AG04450 (cell line): ENCODE measurements around the gene ADH5. TPM values are rescaled to one million over a fixed set of nuclear protein-coding genes. Genes with fewer than 3 reads are reported as not detected.
"Not testable (repeated sequence)": the region's sequence is repeated elsewhere in the genome, so short reads cannot be mapped to it uniquely, and the experiment has no call there.

Experiments used
- CTCF ChIA-PET: fragments of 300-600, 350-600 bp; formaldehyde crosslinking; extraction: SDS; loops from one replicate; lab custom pipeline; 2022; ENCODE audit warnings: antibody characterized with exemption, inconsistent platforms; lab: Charles Lee
- POLR2A ChIA-PET: fragments of 350-600 bp; formaldehyde crosslinking; extraction: SDS; loops from one replicate; lab custom pipeline; 2021; ENCODE audit warnings: antibody characterized with exemption, inconsistent platforms; lab: Yijun Ruan, JAX
- DNase-seq: peaks from one replicate; pipeline ENCODE4 v3.0.0-alpha.2; 2011; ENCODE audit warnings: low read depth, low spot score
- H3K27ac ChIP-seq: one replicate; pipeline ENCODE4 v1.5.1; 2012; ENCODE audit warnings: low read depth, low read length, control low read depth
- H3K27me3 ChIP-seq: one replicate; pipeline ENCODE4 v1.6.0; 2012; ENCODE audit warnings: low read length; ENCODE audit not compliant: control insufficient read depth, insufficient read depth
- H3K4me3 ChIP-seq: 2 replicates; pipeline ENCODE4 v1.5.1; 2011; ENCODE audit warnings: mild to moderate bottlenecking, low read depth, low read length, control low read depth
- H3K9me3 ChIP-seq: 2 replicates; pipeline ENCODE4 v1.5.1; 2012; ENCODE audit warnings: low read length; ENCODE audit not compliant: control insufficient read depth, insufficient read depth
- polyA plus RNA-seq: library from polyadenylated mRNA; depleted of rRNA; stranded (reverse); fragments of >200 nt; gene quantifications from 2 replicates; pipeline ENCODE4 v1.2.3, GENCODE V29; 2011
- TF ChIP-seq, protein P1 (sequence below): IDR thresholded peaks from 2 replicates; pipeline ENCODE4 v1.5.1; 2011; ENCODE audit warnings: low read depth, low read length, control low read depth, inconsistent platforms

Gene ADH5
- polyA plus RNA-seq, 1 experiment: 437 TPM

DNA sequence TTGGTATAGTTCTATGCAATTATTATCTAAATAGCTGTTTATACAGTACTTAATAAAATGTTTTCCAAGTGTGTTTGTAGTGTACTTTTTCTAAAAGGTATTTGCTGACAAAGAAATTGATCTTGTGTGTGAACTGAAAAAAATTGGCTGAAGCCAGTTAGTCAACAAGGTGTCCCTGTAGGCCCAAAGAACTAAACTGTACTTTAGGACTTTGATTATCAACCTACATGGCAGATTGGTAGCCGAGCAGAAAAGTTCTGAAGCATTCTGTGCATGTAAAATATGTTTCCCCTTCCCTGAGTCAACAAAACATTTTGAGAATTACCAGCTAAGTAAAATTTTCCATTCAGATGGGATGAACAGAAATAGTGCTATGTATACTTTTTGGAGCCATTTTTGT is 21.0 kb downstream of the ADH5 start:
- H3K9me3 ChIP-seq: no peaks in the 10 kb centered on the region
- no peak for DNase-seq
- H3K27ac ChIP-seq: no peak overlapping the region
- TF ChIP-seq, protein P1, sequence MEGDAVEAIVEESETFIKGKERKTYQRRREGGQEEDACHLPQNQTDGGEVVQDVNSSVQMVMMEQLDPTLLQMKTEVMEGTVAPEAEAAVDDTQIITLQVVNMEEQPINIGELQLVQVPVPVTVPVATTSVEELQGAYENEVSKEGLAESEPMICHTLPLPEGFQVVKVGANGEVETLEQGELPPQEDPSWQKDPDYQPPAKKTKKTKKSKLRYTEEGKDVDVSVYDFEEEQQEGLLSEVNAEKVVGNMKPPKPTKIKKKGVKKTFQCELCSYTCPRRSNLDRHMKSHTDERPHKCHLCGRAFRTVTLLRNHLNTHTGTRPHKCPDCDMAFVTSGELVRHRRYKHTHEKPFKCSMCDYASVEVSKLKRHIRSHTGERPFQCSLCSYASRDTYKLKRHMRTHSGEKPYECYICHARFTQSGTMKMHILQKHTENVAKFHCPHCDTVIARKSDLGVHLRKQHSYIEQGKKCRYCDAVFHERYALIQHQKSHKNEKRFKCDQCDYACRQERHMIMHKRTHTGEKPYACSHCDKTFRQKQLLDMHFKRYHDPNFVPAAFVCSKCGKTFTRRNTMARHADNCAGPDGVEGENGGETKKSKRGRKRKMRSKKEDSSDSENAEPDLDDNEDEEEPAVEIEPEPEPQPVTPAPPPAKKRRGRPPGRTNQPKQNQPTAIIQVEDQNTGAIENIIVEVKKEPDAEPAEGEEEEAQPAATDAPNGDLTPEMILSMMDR: no peak
- CTCF ChIA-PET: interaction anchor here (1.1 kb wide), 1 partner anchor 12 kb away, joined by 9 read pairs; no protein-coding TSS in a partner anchor
- POLR2A ChIA-PET: no interaction called here
- no peaks in the 10 kb centered on the region for H3K27me3 ChIP-seq
- H3K4me3 ChIP-seq: no peak overlapping the region

DNA sequence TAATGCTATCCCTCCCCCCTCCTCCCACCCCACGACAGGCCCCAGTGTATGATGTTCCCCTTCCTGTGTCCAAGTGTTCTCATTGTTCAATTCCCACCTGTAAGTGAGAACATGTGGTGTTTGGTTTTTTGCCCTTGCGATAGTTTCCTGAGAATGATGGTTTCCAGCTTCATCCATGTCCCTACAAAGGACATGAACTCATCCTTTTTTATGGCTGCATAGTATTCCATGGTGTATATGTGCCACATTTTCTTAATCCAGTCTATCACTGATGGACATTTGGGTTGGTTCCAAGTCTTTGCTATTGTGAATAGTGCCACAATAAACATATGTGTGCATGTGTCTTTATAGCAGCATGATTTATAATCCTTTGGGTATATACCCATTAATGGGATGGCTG is 23.1 kb downstream of the ADH5 start:
- H3K4me3 ChIP-seq, POLR2A ChIA-PET, CTCF ChIA-PET, H3K27ac ChIP-seq, H3K27me3 ChIP-seq, DNase-seq, H3K9me3 ChIP-seq: not testable (repeated sequence)

DNA sequence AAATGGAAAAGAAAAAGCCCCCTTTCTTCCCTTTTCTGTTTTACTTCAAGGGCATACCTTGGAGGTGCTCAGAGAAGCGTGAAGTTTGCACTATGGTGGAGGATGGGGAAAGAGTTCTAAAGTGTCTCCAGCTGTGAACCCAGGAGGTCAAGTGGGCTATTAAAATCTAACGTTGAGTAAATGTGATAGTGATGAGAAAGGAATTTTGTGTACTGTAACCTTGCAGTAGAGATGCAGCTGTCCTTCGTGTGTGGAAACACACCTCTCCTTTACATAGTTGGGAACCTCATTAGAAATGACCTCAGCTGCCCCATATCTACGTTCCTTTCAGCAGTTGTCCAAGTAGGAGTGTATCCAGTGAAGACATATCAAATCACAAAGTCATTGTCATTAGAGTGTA is 26.5 kb downstream of the ADH5 start:
- Histone ChIP-seq H3K4me3 (no peak overlapping the region), H3K9me3 (no peaks in the 10 kb centered on the region), H3K27ac (no peak overlapping the region), H3K27me3 (no peaks in the 10 kb centered on the region)
- DNase-seq: no peak
- TF ChIP-seq, protein P1: no peak
- ChIA-PET POLR2A (no interaction called here), CTCF (no interaction called here)

DNA sequence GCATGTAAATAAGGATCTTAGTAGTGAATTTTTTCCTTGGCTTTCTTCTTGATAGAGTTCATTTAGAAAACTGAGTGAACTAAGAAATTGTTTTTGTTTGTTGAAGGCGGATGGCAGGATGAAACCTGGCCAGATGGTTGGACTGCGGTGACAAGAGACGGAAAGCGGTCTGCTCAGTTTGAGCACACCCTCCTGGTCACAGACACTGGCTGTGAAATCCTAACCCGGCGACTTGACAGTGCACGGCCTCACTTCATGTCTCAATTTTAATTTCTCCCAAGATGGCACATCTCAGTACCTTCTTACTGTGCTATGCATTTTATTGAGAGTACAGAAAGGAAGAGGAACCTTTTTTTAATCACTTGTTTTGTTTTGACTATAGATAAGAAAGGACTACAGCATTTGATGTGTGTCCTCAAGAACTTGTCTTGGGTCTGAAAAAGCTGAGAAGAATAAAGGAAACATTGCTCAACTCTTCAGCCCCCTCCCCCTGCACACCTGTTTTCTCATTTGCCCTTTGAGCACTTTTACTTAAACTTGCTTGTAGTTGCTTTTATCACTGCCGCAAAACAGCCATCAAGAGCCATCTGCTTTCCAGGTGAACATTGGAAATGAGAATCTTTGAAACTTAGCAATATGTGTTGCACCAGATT is 27.4 kb downstream of the ADH5 start:
- Histone ChIP-seq H3K9me3 (no peaks in the 10 kb centered on the region), H3K27ac (no peak overlapping the region), H3K27me3 (no peaks in the 10 kb centered on the region), H3K4me3 (no peak overlapping the region)
- ChIA-PET CTCF (interaction anchor here (1.9 to 2.3 kb wide), 2 partner anchors 66 to 121 kb away, joined by 5 to 7 read pairs; partner anchors contain the start of gene METAP1), POLR2A (interaction anchor here (1.5 kb wide), 1 partner anchor 27 kb away, joined by 5 read pairs; the partner anchor contains the start of gene ADH5)
- no peak for DNase-seq
- TF ChIP-seq, protein P1: no peak

DNA sequence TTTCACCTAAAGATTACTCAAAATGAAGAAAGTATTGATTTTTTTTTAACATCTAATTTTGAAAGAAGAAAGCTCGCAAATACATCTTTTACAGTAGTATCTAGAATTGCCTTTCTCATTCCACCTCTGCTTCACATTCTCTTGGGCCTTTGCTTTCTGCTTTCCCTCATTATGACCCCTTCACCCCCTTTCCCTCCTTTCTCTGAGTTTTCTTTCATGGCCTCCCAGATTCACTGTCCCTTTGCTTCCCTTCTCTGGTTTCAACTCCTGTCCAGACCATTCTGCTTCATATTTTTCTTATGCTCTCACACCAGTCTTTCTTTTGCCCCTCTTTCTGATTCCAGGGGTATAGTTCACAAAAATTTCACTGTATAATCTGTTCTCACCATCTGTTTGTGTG is 29.0 kb downstream of the ADH5 start:
- Histone ChIP-seq H3K27ac (no peak overlapping the region), H3K27me3 (no peaks in the 10 kb centered on the region), H3K4me3 (no peak overlapping the region), H3K9me3 (no peaks in the 10 kb centered on the region)
- POLR2A ChIA-PET: interaction anchor here (1.5 kb wide), 1 partner anchor 29 kb away, joined by 5 read pairs; the partner anchor contains the start of gene ADH5
- CTCF ChIA-PET: interaction anchor here (1.9 to 2.3 kb wide), 2 partner anchors 64 to 119 kb away, joined by 5 to 7 read pairs; partner anchors contain the start of gene METAP1
- TF ChIP-seq, protein P1: no peak
- no peak for DNase-seq
